Stimulated activated CD4-positive, alpha-beta T cell treated with anti-CD3 and anti-CD28 coated beads, Interleukin-1b, Interleukin-23, amount 100 ng/mL, for 4 hours (primary cell): Measurements from ENCODE around the gene ANKS4B.
"Not testable (repeated sequence)": the region's sequence is repeated elsewhere in the genome, so short reads cannot be mapped to it uniquely, and the experiment has no call there.

Source experiments
- DNase-seq, 2 donors: peaks; one replicate each; pipeline ENCODE4 v3.0.0-alpha.2; 2020; ENCODE audit warnings: low read depth in 2 of 2

ANKS4B gene

GRCh38 chr16:21263640-21264570 is 30.4 kb downstream of the ANKS4B start:
- no peak for DNase-seq

- DNase-seq: no peak
Observed at GRCh38 chr16:21264571-21265036, 31.1 kb downstream of the ANKS4B start.

- DNase-seq: no peak
Observed at GRCh38 chr16:21265104-21265837, 31.8 kb downstream of the ANKS4B start.

GRCh38 chr16:21267298-21267697 is 33.8 kb downstream of the ANKS4B start:
- no peak for DNase-seq

- DNase-seq: no peak
Observed at GRCh38 chr16:21268236-21268635, 34.7 kb downstream of the ANKS4B start.

GRCh38 chr16:21272253-21272652 is 38.8 kb downstream of the ANKS4B start:
- no peak for DNase-seq

- not testable (repeated sequence) for DNase-seq
Observed at GRCh38 chr16:21272763-21273162, 39.3 kb downstream of the ANKS4B start.

GRCh38 chr16:21274172-21274726 is 40.8 kb downstream of the ANKS4B start:
- no peak for DNase-seq

- DNase-seq: no peak
Observed at GRCh38 chr16:21275529-21275928, 42.0 kb downstream of the ANKS4B start.

- DNase-seq: no peak
Observed at GRCh38 chr16:21276090-21276489, 42.6 kb downstream of the ANKS4B start.

- no peak for DNase-seq
Observed at GRCh38 chr16:21277045-21277926, 43.8 kb downstream of the ANKS4B start.

- peak in 1 of 2 donors; percentile 42 for DNase-seq
Observed at GRCh38 chr16:21277927-21278706, 44.6 kb downstream of the ANKS4B start, which contains the start of gene CRYM. Gene CRYM, minus strand, starts transcription at chr16:21278290. Its CDS starts 39 bp downstream, at chr16:21278251.

- no peak for DNase-seq
Observed at GRCh38 chr16:21279501-21279900, 46.0 kb downstream of the ANKS4B start.

- DNase-seq: no peak
Observed at GRCh38 chr16:21281698-21282389, 48.3 kb downstream of the ANKS4B start.

- DNase-seq: no peak
Observed at GRCh38 chr16:21283521-21284289, 50.2 kb downstream of the ANKS4B start.

- no peak for DNase-seq
Observed at GRCh38 chr16:21284414-21284813, 50.9 kb downstream of the ANKS4B start.

GRCh38 chr16:21285314-21285713 is 51.8 kb downstream of the ANKS4B start:
- DNase-seq: no peak

GRCh38 chr16:21289789-21290188 is 56.3 kb downstream of the ANKS4B start:
- not testable (repeated sequence) for DNase-seq
